Heart left ventricle (tissue), 13 donors: ENCODE results near the gene S100P.

Experiments
- CTCF ChIP-seq, 12 donors: fragments of 200-600 bp; sonication (generic) in 4 of 12; IDR thresholded peaks; one replicate each; pipeline versions ENCODE4 v1.5.0 to v1.8.0; 2018 to 2022; ENCODE audit warnings: antibody characterized with exemption in 12 of 12, mild to moderate bottlenecking in 5 of 12
- POLR2A ChIP-seq, 2 donors: fragments of 450-650 bp; IDR thresholded peaks; one replicate each; pipeline ENCODE4 v1.6.1; 2017; ENCODE audit warnings: antibody characterized with exemption in 2 of 2, mild to moderate bottlenecking in 2 of 2, moderate library complexity in 2 of 2
- donor health status: ischemic (EF 13 %, LVEDD 7.1; RV severe dilation, severe dysfunction).
- donor health status: DM: no; HTN: yes; CAD: no.
- donor health status: DM: no; HTN: no; CAD: no.
- donor health status: ischemic (EF 25% LVEDD 6.9; RV normal size, moderate dysfunction).
- donor health status: ischemic (EF 25% LVEDD 5.7; RV mildly dilated, moderate dysfunction).
- donor health status: ischemic (EF 35%, LVEDD 5.7; RV mildly dilated, moderate dysfunction).
- donor health status: nonischemic (EF 11% LVEDD 7.7; RV severe dilation, severe dysfunction).
- donor health status: DM: yes; HTN: yes; CAD: no.
- donor health status: PGD.
- donor health status: ischemic (EF 29% LVEDD 5.4; RV normal size, mild dysfunction).
- donor health status: nonischemic (EF 23%, LVEDD 6.1; RV moderate dilation, normal function).

- TF ChIP-seq CTCF (IDR thresholded peaks at IDR 0.05) (no peak), POLR2A (IDR thresholded peaks at IDR 0.05) (no peak)
These were observed 25.4 kb downstream of the S100P start for GRCh38 chr4:6718932-6719610.
